OCI-LY1 (cell line): Measurements from ENCODE around the gene QTRT2.

Source experiments
- H2AFZ ChIP-seq: fragments of 200-600 bp; sonication (generic), shearing (Covaris generic); 2 replicates; pipeline ENCODE4 v1.6.0; 2014; ENCODE audit warnings: antibody characterized with exemption, mild to moderate bottlenecking, low read length
- H3F3A ChIP-seq: fragments of 200-600 bp; sonication (generic), shearing (Covaris generic); 2 replicates; pipeline ENCODE4 v1.6.0; 2014; ENCODE audit warnings: mild to moderate bottlenecking, antibody characterized with exemption, low read length, moderate library complexity; ENCODE audit not compliant: insufficient read depth
- H3K27ac ChIP-seq: fragments of 200-600 bp; sonication (generic); 2 replicates; pipeline ENCODE4 v1.5.1; 2014; ENCODE audit warnings: low read length, mixed run types, mild to moderate bottlenecking, low read depth; ENCODE audit not compliant: poor library complexity, severe bottlenecking
- H3K27me3 ChIP-seq: fragments of 200-600 bp; sonication (generic); 2 replicates; pipeline ENCODE4 v1.6.0; 2014; ENCODE audit warnings: antibody characterized with exemption, mild to moderate bottlenecking, low read length, moderate library complexity; ENCODE audit not compliant: insufficient read depth
- H3K36me3 ChIP-seq: fragments of 200-600 bp; sonication (generic); 2 replicates; pipeline ENCODE4 v1.6.1; 2014; ENCODE audit warnings: mild to moderate bottlenecking, antibody characterized with exemption, low read length, moderate library complexity, mixed read lengths; ENCODE audit not compliant: insufficient read depth
- H3K4me1 ChIP-seq: fragments of 200-600 bp; sonication (generic); 2 replicates; pipeline ENCODE4 v1.5.1; 2014; ENCODE audit warnings: mild to moderate bottlenecking, low read length, moderate library complexity; ENCODE audit not compliant: insufficient read depth, severe bottlenecking
- H3K4me2 ChIP-seq: fragments of 200-600 bp; sonication (generic), shearing (Covaris generic); 2 replicates; pipeline ENCODE4 v1.6.1; 2014; ENCODE audit warnings: low read length
- H3K4me3 ChIP-seq: fragments of 200-600 bp; sonication (generic); 2 replicates; pipeline ENCODE4 v1.5.1; 2014; ENCODE audit warnings: low read length, low read depth, mild to moderate bottlenecking, mixed read lengths; ENCODE audit not compliant: poor library complexity, severe bottlenecking
- H3K79me2 ChIP-seq: fragments of 200-600 bp; shearing (Covaris generic); 2 replicates; pipeline ENCODE4 v1.6.1; 2016; ENCODE audit warnings: mixed run types, low read length, mixed read lengths; ENCODE audit not compliant: insufficient read depth
- H3K9ac ChIP-seq: fragments of 200-600 bp; sonication (generic), shearing (Covaris generic); 2 replicates; pipeline ENCODE4 v1.6.1; 2014; ENCODE audit warnings: mild to moderate bottlenecking, low read length, mixed read lengths
- H3K9me2 ChIP-seq: fragments of 200-600 bp; sonication (generic), shearing (Covaris generic); 2 replicates; pipeline ENCODE4 v1.6.1; 2014; ENCODE audit warnings: low read depth, mild to moderate bottlenecking, low read length, mixed read lengths
- H3K9me3 ChIP-seq: fragments of 200-600 bp; shearing (Covaris generic); 2 replicates; pipeline ENCODE4 v1.6.1; 2014; ENCODE audit warnings: low read length, mixed read lengths
- H4K20me1 ChIP-seq: fragments of 200-600 bp; sonication (generic), shearing (Covaris generic); 2 replicates; pipeline ENCODE4 v1.6.0; 2016; ENCODE audit warnings: mild to moderate bottlenecking, low read length; ENCODE audit not compliant: insufficient read depth
- CTCF ChIP-seq: fragments of 200-600 bp; sonication (generic), shearing (Covaris generic); IDR thresholded peaks from 2 replicates; pipeline ENCODE4 v1.5.1; 2017; ENCODE audit warnings: mild to moderate bottlenecking, antibody characterized with exemption, low read length, moderate library complexity, mixed read lengths
- EZH2 ChIP-seq: fragments of 200-600 bp; sonication (generic), shearing (Covaris generic); IDR thresholded peaks from 2 replicates; pipeline ENCODE4 v1.8.0; 2017; ENCODE audit warnings: borderline replicate concordance, mixed run types, mild to moderate bottlenecking, antibody characterized with exemption, low read length, moderate library complexity, mixed read lengths

QTRT2 gene

GRCh38 chr3:114126461-114126860 lies 69.9 kb downstream of the QTRT2 start:
- no peaks in the 10 kb centered on the region; the same call in 1 of the 2 replicates for H3K9me3 ChIP-seq
- TF ChIP-seq EZH2 (no peak), CTCF (no peak)
- H3K4me3 ChIP-seq, result no peak overlapping the region
- no peaks in the 10 kb centered on the region for H3K4me1 ChIP-seq
- peaks cover 4% of the 10 kb centered on the region; the same call in 1 of the 2 replicates for H3K27me3 ChIP-seq
- H3K79me2 ChIP-seq, result no peaks in the 10 kb centered on the region
- no peaks in the 10 kb centered on the region for H3K36me3 ChIP-seq
- no peak overlapping the region for H3K27ac ChIP-seq
- no peak overlapping the region for H2AFZ ChIP-seq
- no peaks in the 10 kb centered on the region for H3K9me2 ChIP-seq
- H4K20me1 ChIP-seq, result no peaks in the 10 kb centered on the region
- no peak overlapping the region for H3K9ac ChIP-seq
- no peak overlapping the region for H3K4me2 ChIP-seq
- no peaks in the 10 kb centered on the region; the same call in 1 of the 2 replicates for H3F3A ChIP-seq

DNA sequence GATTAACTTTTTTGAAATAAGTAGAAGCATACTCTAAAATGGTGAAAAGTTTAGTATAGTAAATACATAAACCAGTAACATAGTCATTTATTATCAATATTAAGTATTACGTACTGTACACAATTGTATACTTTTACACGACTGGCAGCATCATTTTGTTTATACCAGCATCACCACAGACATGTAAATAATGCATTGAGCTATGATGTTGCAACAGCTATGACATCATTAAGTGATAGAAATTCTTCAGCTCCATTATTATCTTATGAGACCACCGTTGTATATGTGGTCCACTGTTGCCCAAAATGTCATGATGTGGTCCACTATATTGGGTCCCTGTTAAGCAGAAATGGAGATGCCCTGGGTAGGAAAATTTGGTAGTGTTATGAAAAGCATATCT lies 71.0 kb downstream of the QTRT2 start:
- H3K9ac ChIP-seq, result no peak overlapping the region
- H3K79me2 ChIP-seq, result no peaks in the 10 kb centered on the region
- no peak overlapping the region for H3K27ac ChIP-seq
- H3K9me3 ChIP-seq, result no peaks in the 10 kb centered on the region; the same call in 1 of the 2 replicates
- peaks cover 4% of the 10 kb centered on the region; the same call in 1 of the 2 replicates for H3K27me3 ChIP-seq
- H3K4me3 ChIP-seq, result no peak overlapping the region
- no peaks in the 10 kb centered on the region for H3K36me3 ChIP-seq
- TF ChIP-seq EZH2 (no peak), CTCF (no peak)
- H3F3A ChIP-seq, result no peaks in the 10 kb centered on the region; the same call in 1 of the 2 replicates
- H3K4me1 ChIP-seq, result no peaks in the 10 kb centered on the region
- H2AFZ ChIP-seq, result no peak overlapping the region
- H3K4me2 ChIP-seq, result no peak overlapping the region
- no peaks in the 10 kb centered on the region for H4K20me1 ChIP-seq
- no peaks in the 10 kb centered on the region for H3K9me2 ChIP-seq

GRCh38 chr3:114128231-114128630 lies 71.7 kb downstream of the QTRT2 start:
- no peaks in the 10 kb centered on the region; the same call in 1 of the 2 replicates for H3F3A ChIP-seq
- no peak overlapping the region for H3K27ac ChIP-seq
- H4K20me1 ChIP-seq, result no peaks in the 10 kb centered on the region
- no peaks in the 10 kb centered on the region for H3K79me2 ChIP-seq
- H3K36me3 ChIP-seq, result no peaks in the 10 kb centered on the region
- H3K27me3 ChIP-seq, result peaks cover 1% of the 10 kb centered on the region; the same call in 1 of the 2 replicates
- no peaks in the 10 kb centered on the region for H3K9me2 ChIP-seq
- H3K9ac ChIP-seq, result no peak overlapping the region
- H3K4me2 ChIP-seq, result no peak overlapping the region
- no peak overlapping the region for H3K4me3 ChIP-seq
- no peak overlapping the region for H2AFZ ChIP-seq
- H3K9me3 ChIP-seq, result no peaks in the 10 kb centered on the region; the same call in 1 of the 2 replicates
- no peaks in the 10 kb centered on the region for H3K4me1 ChIP-seq
- no peak for TF ChIP-seq EZH2
- no peak for TF ChIP-seq CTCF
